HG03039 (cell line): ENCODE measurements around the gene U2AF1L4.
A peak's percentile ranks its signal among the peaks of the same experiment; 100 is the strongest.

Source experiments
- ATAC-seq: cut with Tn5 transposase; IDR thresholded peaks from one replicate; pipeline ENCODE4 v1.9.1; 2021; ENCODE audit warnings: mild to moderate bottlenecking, moderate library complexity; ENCODE audit not compliant: unreplicated experiment

The U2AF1L4 gene

GRCh38 chr19:35714601-35715354 lies 30.4 kb downstream of the U2AF1L4 start:
- ATAC-seq, result no peak

GRCh38 chr19:35713904-35714495 lies 31.2 kb downstream of the U2AF1L4 start:
- no peak for ATAC-seq

GRCh38 chr19:35713506-35713850 lies 31.7 kb downstream of the U2AF1L4 start:
- no peak for ATAC-seq

GRCh38 chr19:35712567-35713505 lies 32.4 kb downstream of the U2AF1L4 start:
- ATAC-seq, result no peak

- peak; percentile 35 for ATAC-seq
Observed at GRCh38 chr19:35710784-35711723, 34.2 kb downstream of the U2AF1L4 start.

GRCh38 chr19:35708391-35708790 lies 36.8 kb downstream of the U2AF1L4 start:
- ATAC-seq, result no peak

- no peak for ATAC-seq
Observed at GRCh38 chr19:35704218-35704617, 41.0 kb downstream of the U2AF1L4 start, which contains the start of gene ZBTB32. ZBTB32 (plus strand) TSS chr19:35704558; CDS start chr19:35714627, 10,069 bp downstream.

- ATAC-seq, result no peak
Observed at GRCh38 chr19:35703343-35703742, 41.9 kb downstream of the U2AF1L4 start.

- peak; percentile 92 for ATAC-seq
Observed at GRCh38 chr19:35702223-35703012, 42.8 kb downstream of the U2AF1L4 start.

- no peak for ATAC-seq
Observed at GRCh38 chr19:35696835-35697234, 48.4 kb downstream of the U2AF1L4 start.

GRCh38 chr19:35695895-35696422 lies 49.3 kb downstream of the U2AF1L4 start:
- no peak for ATAC-seq

GRCh38 chr19:35693835-35694599 lies 51.2 kb downstream of the U2AF1L4 start:
- peak; percentile 75 for ATAC-seq

GRCh38 chr19:35693422-35693821 lies 51.8 kb downstream of the U2AF1L4 start:
- no peak for ATAC-seq
